Measurements from ENCODE around the gene PIM2. TPM values are rescaled to one million over a fixed set of nuclear protein-coding genes. Genes with fewer than 3 reads are reported as not detected.

Gene PIM2
- total RNA-seq, 1 experiment from 2014 or later: 15.6 TPM

- no peaks in the 10 kb centered on the region for H3K27me3 ChIP-seq (ENCODE audit: insufficient read depth, low read length)
- H3K79me2 ChIP-seq (ENCODE audit: insufficient read depth, low read length): peaks cover 24% of the 10 kb centered on the region
- TF ChIP-seq, protein P1, sequence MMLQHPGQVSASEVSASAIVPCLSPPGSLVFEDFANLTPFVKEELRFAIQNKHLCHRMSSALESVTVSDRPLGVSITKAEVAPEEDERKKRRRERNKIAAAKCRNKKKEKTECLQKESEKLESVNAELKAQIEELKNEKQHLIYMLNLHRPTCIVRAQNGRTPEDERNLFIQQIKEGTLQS (IDR thresholded peaks at IDR 0.05): no peak
- no peak for TF ChIP-seq POLR2AphosphoS5 (IDR thresholded peaks at IDR 0.05; ENCODE audit: low read depth, low read length)
- no peak overlapping the region for H3K9ac ChIP-seq (ENCODE audit: low read length)
- no TSS peak for BruUV-seq (replicated peaks)
- H2AFZ ChIP-seq (ENCODE audit: low read depth, low read length, poor library complexity, severe bottlenecking): no peak overlapping the region
- H3K9me2 ChIP-seq (ENCODE audit: insufficient read depth): no peaks in the 10 kb centered on the region
- ATAC-seq (no peak), DNase-seq (ENCODE audit: low read depth, low spot score) (no peak)
- no peak overlapping the region for H3K4me3 ChIP-seq (replicated peaks in 1 of 2; ENCODE audit: low read depth in 1 of 2, low read length in 2 of 2)
- H3K4me2 ChIP-seq (ENCODE audit: low read length): no peak overlapping the region
- RAD21 ChIA-PET (ENCODE audit: low non-redundant PET in 1 of 2, low total read pairs in 2 of 2, uncharacterized antibody in 2 of 2, unreplicated experiment in 2 of 2): no interaction called here
- no peaks in the 10 kb centered on the region for H4K20me1 ChIP-seq (ENCODE audit: insufficient read depth)
- CTCF ChIA-PET: no interaction called here
- intact Hi-C loops (cut with micrococcal nuclease): no loop called here
- H3K9me3 ChIP-seq (ENCODE audit: control insufficient read depth in 1 of 2, insufficient read depth in 1 of 2, low read depth in 1 of 2, low read length in 2 of 2): no peaks in the 10 kb centered on the region
- POLR2A ChIA-PET: no interaction called here
- no peaks in the 10 kb centered on the region for H3K4me1 ChIP-seq (ENCODE audit: control insufficient read depth in 1 of 2, insufficient read depth in 2 of 2, low read length in 2 of 2)
- H3K36me3 ChIP-seq (ENCODE audit: control insufficient read depth in 1 of 2, insufficient read depth in 2 of 2, low read length in 2 of 2): peaks cover 2 to 3% of the 10 kb centered on the region in 2 experiments; a peak in 3 of 4 replicates
- H3K27ac ChIP-seq (ENCODE audit: low read depth, low read length): no peak overlapping the region
Observed at GRCh38 chrX:48937054-48937907, 18.5 kb upstream of the PIM2 start.

DNA sequence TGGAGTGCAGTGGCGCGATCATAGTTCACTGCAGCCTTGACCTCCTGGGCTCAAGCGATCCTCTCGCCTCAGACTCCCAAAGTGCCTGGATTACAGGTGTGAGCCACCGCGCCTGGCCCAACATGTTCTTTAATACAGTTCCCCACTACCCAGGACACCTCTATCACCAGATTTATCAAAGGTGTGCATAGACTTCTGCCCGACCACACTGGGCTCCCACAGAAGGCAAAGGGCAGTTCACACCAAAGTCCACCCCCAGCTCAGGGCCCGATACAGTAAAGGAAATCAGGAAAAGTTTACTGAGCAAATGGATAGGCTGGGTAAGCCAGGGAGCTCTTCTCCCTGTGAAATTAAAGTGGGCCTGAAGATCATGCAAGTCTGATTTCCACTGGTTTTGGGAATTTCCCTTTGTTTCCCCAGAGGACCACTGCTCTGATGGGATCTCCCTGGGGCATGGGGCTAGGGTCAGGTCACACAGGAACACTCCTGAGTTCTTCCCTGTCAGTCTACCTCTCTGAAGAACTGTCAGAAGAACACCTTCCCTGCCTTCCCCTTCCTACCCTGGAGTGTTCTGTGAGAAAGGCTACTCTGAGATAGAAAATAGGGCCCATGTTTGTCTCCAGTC is 17.7 kb upstream of the PIM2 start:
- intact Hi-C loops (cut with micrococcal nuclease): no loop called here
- H3K4me2 ChIP-seq (ENCODE audit: low read length): no peak overlapping the region
- H3K27me3 ChIP-seq (ENCODE audit: insufficient read depth, low read length): no peaks in the 10 kb centered on the region
- H3K4me3 ChIP-seq (replicated peaks in 1 of 2; ENCODE audit: low read depth in 1 of 2, low read length in 2 of 2): no peak overlapping the region
- peaks cover 2 to 3% of the 10 kb centered on the region in 2 experiments; a peak in 3 of 4 replicates for H3K36me3 ChIP-seq (ENCODE audit: control insufficient read depth in 1 of 2, insufficient read depth in 2 of 2, low read length in 2 of 2)
- CTCF ChIA-PET: no interaction called here
- DNase-seq (ENCODE audit: low read depth, low spot score) (no peak), ATAC-seq (no peak)
- TF ChIP-seq FOSL1 (IDR thresholded peaks at IDR 0.05; ENCODE audit: low read depth): no peak
- no peak for TF ChIP-seq YY1 (IDR thresholded peaks at IDR 0.05; ENCODE audit: extremely low read depth, insufficient replicate concordance, low read depth, low read length)
- TF ChIP-seq CEBPB (IDR thresholded peaks at IDR 0.05; ENCODE audit: low read depth): no peak
- TF ChIP-seq ELF1 (IDR thresholded peaks at IDR 0.05; ENCODE audit: borderline replicate concordance, low read depth): no peak
- no peak for TF ChIP-seq CBX3 (IDR thresholded peaks at IDR 0.05; ENCODE audit: low read depth)
- no peak for TF ChIP-seq SIN3A (IDR thresholded peaks at IDR 0.05; ENCODE audit: low read depth)
- TF ChIP-seq POLR2A (IDR thresholded peaks at IDR 0.05; ENCODE audit: borderline replicate concordance, extremely low read depth, insufficient read depth, insufficient read length): no peak
- no peak for TF ChIP-seq RAD21 (IDR thresholded peaks at IDR 0.05; ENCODE audit: low read depth)
- no peak for TF ChIP-seq EZH2 (IDR thresholded peaks at IDR 0.05)
- no peak for TF ChIP-seq TCF7L2 (IDR thresholded peaks at IDR 0.05; ENCODE audit: borderline replicate concordance, extremely low read depth, insufficient read depth, insufficient read length)
- no peak for TF ChIP-seq ZFX (IDR thresholded peaks at IDR 0.05)
- TF ChIP-seq, protein P2, sequence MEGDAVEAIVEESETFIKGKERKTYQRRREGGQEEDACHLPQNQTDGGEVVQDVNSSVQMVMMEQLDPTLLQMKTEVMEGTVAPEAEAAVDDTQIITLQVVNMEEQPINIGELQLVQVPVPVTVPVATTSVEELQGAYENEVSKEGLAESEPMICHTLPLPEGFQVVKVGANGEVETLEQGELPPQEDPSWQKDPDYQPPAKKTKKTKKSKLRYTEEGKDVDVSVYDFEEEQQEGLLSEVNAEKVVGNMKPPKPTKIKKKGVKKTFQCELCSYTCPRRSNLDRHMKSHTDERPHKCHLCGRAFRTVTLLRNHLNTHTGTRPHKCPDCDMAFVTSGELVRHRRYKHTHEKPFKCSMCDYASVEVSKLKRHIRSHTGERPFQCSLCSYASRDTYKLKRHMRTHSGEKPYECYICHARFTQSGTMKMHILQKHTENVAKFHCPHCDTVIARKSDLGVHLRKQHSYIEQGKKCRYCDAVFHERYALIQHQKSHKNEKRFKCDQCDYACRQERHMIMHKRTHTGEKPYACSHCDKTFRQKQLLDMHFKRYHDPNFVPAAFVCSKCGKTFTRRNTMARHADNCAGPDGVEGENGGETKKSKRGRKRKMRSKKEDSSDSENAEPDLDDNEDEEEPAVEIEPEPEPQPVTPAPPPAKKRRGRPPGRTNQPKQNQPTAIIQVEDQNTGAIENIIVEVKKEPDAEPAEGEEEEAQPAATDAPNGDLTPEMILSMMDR (IDR thresholded peaks at IDR 0.05 in 2 of 3, conservative IDR thresholded peaks at IDR 0.05 in 1 of 3; ENCODE audit: borderline replicate concordance in 1 of 3, insufficient read depth in 1 of 3, low read depth in 2 of 3, low read length in 2 of 3): no peak
- no peak for TF ChIP-seq POLR2AphosphoS5 (IDR thresholded peaks at IDR 0.05; ENCODE audit: low read depth, low read length)
- no peak for TF ChIP-seq SP1 (IDR thresholded peaks at IDR 0.05; ENCODE audit: low read depth)
- no peak for TF ChIP-seq ZNF274 (IDR thresholded peaks at IDR 0.05; ENCODE audit: low read depth, low read length)
- TF ChIP-seq JUND (IDR thresholded peaks at IDR 0.05): no peak
- TF ChIP-seq, protein P1 (IDR thresholded peaks at IDR 0.05): no peak
- H3K9ac ChIP-seq (ENCODE audit: low read length): no peak overlapping the region
- no peaks in the 10 kb centered on the region for H4K20me1 ChIP-seq (ENCODE audit: insufficient read depth)
- H3K4me1 ChIP-seq (ENCODE audit: control insufficient read depth in 1 of 2, insufficient read depth in 2 of 2, low read length in 2 of 2): no peaks in the 10 kb centered on the region
- RAD21 ChIA-PET (ENCODE audit: low non-redundant PET in 1 of 2, low total read pairs in 2 of 2, uncharacterized antibody in 2 of 2, unreplicated experiment in 2 of 2): no interaction called here
- no peak overlapping the region for H3K27ac ChIP-seq (ENCODE audit: low read depth, low read length)
- BruUV-seq (replicated peaks): no TSS peak
- H2AFZ ChIP-seq (ENCODE audit: low read depth, low read length, poor library complexity, severe bottlenecking): no peak overlapping the region
- H3K79me2 ChIP-seq (ENCODE audit: insufficient read depth, low read length): peaks cover 23% of the 10 kb centered on the region
- POLR2A ChIA-PET: no interaction called here
- no peaks in the 10 kb centered on the region for H3K9me3 ChIP-seq (ENCODE audit: control insufficient read depth in 1 of 2, insufficient read depth in 1 of 2, low read depth in 1 of 2, low read length in 2 of 2)
- no peaks in the 10 kb centered on the region for H3K9me2 ChIP-seq (ENCODE audit: insufficient read depth)
